GM19025 (cell line): ENCODE results near the gene OR5K1.
A peak's percentile ranks its signal among the peaks of the same experiment; 100 is the strongest.

ENCODE experiments used
- ATAC-seq: cut with Tn5 transposase; IDR thresholded peaks from one replicate; pipeline ENCODE4 v1.9.1; 2021; ENCODE audit warnings: mild to moderate bottlenecking, low read depth, moderate library complexity; ENCODE audit not compliant: unreplicated experiment

OR5K1 gene

GRCh38 chr3:98462901-98463300 lies at the start of gene OR5K1:
OR5K1 (plus strand) TSS chr3:98463201; CDS start chr3:98469577, 6,376 bp downstream.
- ATAC-seq, result no peak

- no peak for ATAC-seq
These were observed 30.4 kb upstream of the OR5K1 start for GRCh38 chr3:98432575-98432974.

- no peak for ATAC-seq
These were observed 29.2 kb upstream of the OR5K1 start for GRCh38 chr3:98433764-98434163.

- ATAC-seq, result no peak
These were observed 28.6 kb upstream of the OR5K1 start for GRCh38 chr3:98434412-98434811.

- no peak for ATAC-seq
These were observed 22.7 kb upstream of the OR5K1 start for GRCh38 chr3:98440283-98440682.

- peak; percentile 61 for ATAC-seq
These were observed 17.0 kb upstream of the OR5K1 start for GRCh38 chr3:98445949-98446406.

GRCh38 chr3:98449606-98450193 lies 13.3 kb upstream of the OR5K1 start:
- no peak for ATAC-seq

GRCh38 chr3:98450372-98450771 lies 12.6 kb upstream of the OR5K1 start:
- no peak for ATAC-seq

GRCh38 chr3:98453827-98454226 lies 9.2 kb upstream of the OR5K1 start:
- ATAC-seq, result no peak

GRCh38 chr3:98454929-98455328 lies 8.1 kb upstream of the OR5K1 start:
- no peak for ATAC-seq

GRCh38 chr3:98457543-98457942 lies 5.5 kb upstream of the OR5K1 start:
- no peak for ATAC-seq

- no peak for ATAC-seq
These were observed 2.8 kb upstream of the OR5K1 start for GRCh38 chr3:98460220-98460619.

- no peak for ATAC-seq
These were observed 19.9 kb downstream of the OR5K1 start for GRCh38 chr3:98482717-98483482.

- ATAC-seq, result no peak
These were observed 20.6 kb downstream of the OR5K1 start for GRCh38 chr3:98483626-98484025.

- no peak for ATAC-seq
These were observed 34.4 kb downstream of the OR5K1 start, which contains the start of gene OR5K2 for GRCh38 chr3:98497381-98497780. OR5K2 (plus strand) TSS chr3:98497681; CDS start chr3:98497681, 0 bp downstream.

GRCh38 chr3:98500019-98500418 lies 37.0 kb downstream of the OR5K1 start:
- ATAC-seq, result no peak

- no peak for ATAC-seq
These were observed 38.3 kb downstream of the OR5K1 start for GRCh38 chr3:98501270-98501669.

GRCh38 chr3:98501863-98502576 lies 39.0 kb downstream of the OR5K1 start:
- no peak for ATAC-seq

GRCh38 chr3:98504539-98504938 lies 41.5 kb downstream of the OR5K1 start:
- ATAC-seq, result no peak

GRCh38 chr3:98508582-98508981 lies 45.6 kb downstream of the OR5K1 start:
- ATAC-seq, result no peak

GRCh38 chr3:98512576-98512975 lies 49.6 kb downstream of the OR5K1 start:
- no peak for ATAC-seq
